Measurements from ENCODE around the gene CYP27C1. TPM values are rescaled to one million over a fixed set of nuclear protein-coding genes. Genes with fewer than 3 reads are reported as not detected.
"Not testable (repeated sequence)": the region's sequence is repeated elsewhere in the genome, so short reads cannot be mapped to it uniquely, and the experiment has no call there.

The CYP27C1 gene
- polyA plus RNA-seq, 3 donors, result 5.3 to 11.5 (median 9.5) TPM

GRCh38 chr2:127170452-127171197 lies 49.5 kb downstream of the CYP27C1 start:
- no peak for DNase-seq

GRCh38 chr2:127170021-127170420 lies 50.1 kb downstream of the CYP27C1 start:
- no peak for DNase-seq

GRCh38 chr2:127169066-127169660 lies 50.9 kb downstream of the CYP27C1 start:
- no peak for DNase-seq

GRCh38 chr2:127166231-127166860 lies 53.8 kb downstream of the CYP27C1 start:
- DNase-seq, result no peak

GRCh38 chr2:127165539-127165935 lies 54.6 kb downstream of the CYP27C1 start:
- no peak for DNase-seq

GRCh38 chr2:127164761-127165538 lies 55.1 kb downstream of the CYP27C1 start:
- no peak for DNase-seq

- DNase-seq, result no peak
Measured at GRCh38 chr2:127163921-127164320, 56.2 kb downstream of the CYP27C1 start.

GRCh38 chr2:127163090-127163406 lies 57.1 kb downstream of the CYP27C1 start:
- not testable (repeated sequence) for DNase-seq

GRCh38 chr2:127162261-127163089 lies 57.6 kb downstream of the CYP27C1 start:
- no peak for DNase-seq

GRCh38 chr2:127161176-127162136 lies 58.6 kb downstream of the CYP27C1 start:
- no peak for DNase-seq

GRCh38 chr2:127160676-127161075 lies 59.4 kb downstream of the CYP27C1 start:
- no peak for DNase-seq

GRCh38 chr2:127159543-127159942 lies 60.6 kb downstream of the CYP27C1 start:
- DNase-seq, result no peak

- no peak for DNase-seq
Measured at GRCh38 chr2:127158614-127159290, 61.3 kb downstream of the CYP27C1 start.

- no peak for DNase-seq
Measured at GRCh38 chr2:127157651-127158485, 62.2 kb downstream of the CYP27C1 start.

GRCh38 chr2:127157114-127157513 lies 63.0 kb downstream of the CYP27C1 start:
- DNase-seq, result no peak

- peak; percentile 82 for DNase-seq
Measured at GRCh38 chr2:127155947-127156346, 64.2 kb downstream of the CYP27C1 start.

- no peak for DNase-seq
Measured at GRCh38 chr2:127155028-127155581, 65.0 kb downstream of the CYP27C1 start.

GRCh38 chr2:127154396-127154795 lies 65.7 kb downstream of the CYP27C1 start:
- no peak for DNase-seq
